Measurements from ENCODE around the gene ING3.

The ING3 gene

GRCh38 chr7:120994512-120995410 is 44.2 kb downstream of the ING3 start:
- no peak for TF ChIP-seq JUND (IDR thresholded peaks at IDR 0.05; ENCODE audit: low read depth)
- no peak for DNase-seq (ENCODE audit: low read depth in 1 of 2, low spot score in 1 of 2)
- in situ Hi-C loops (cut with HindIII; ENCODE audit: low pct_unique_long_range_greater_than_20kb, low sequenced_read_pairs) = no loop called here

GRCh38 chr7:120995654-120996053 is 45.1 kb downstream of the ING3 start:
- TF ChIP-seq JUND (IDR thresholded peaks at IDR 0.05; ENCODE audit: low read depth) = no peak
- DNase-seq (ENCODE audit: low read depth in 1 of 2, low spot score in 1 of 2) = no peak
- in situ Hi-C loops (cut with HindIII; ENCODE audit: low pct_unique_long_range_greater_than_20kb, low sequenced_read_pairs) = no loop called here

GRCh38 chr7:120996333-120996987 is 45.9 kb downstream of the ING3 start:
- no peak for TF ChIP-seq JUND (IDR thresholded peaks at IDR 0.05; ENCODE audit: low read depth)
- peak in 1 of 2 experiments; percentile 44 for DNase-seq (ENCODE audit: low read depth in 1 of 2, low spot score in 1 of 2)
- in situ Hi-C loops (cut with HindIII; ENCODE audit: low pct_unique_long_range_greater_than_20kb, low sequenced_read_pairs) = no loop called here

GRCh38 chr7:120996988-120997345 is 46.4 kb downstream of the ING3 start:
- in situ Hi-C loops (cut with HindIII; ENCODE audit: low pct_unique_long_range_greater_than_20kb, low sequenced_read_pairs) = no loop called here
- TF ChIP-seq JUND (IDR thresholded peaks at IDR 0.05; ENCODE audit: low read depth) = no peak

GRCh38 chr7:120997882-120998474 is 47.4 kb downstream of the ING3 start:
- TF ChIP-seq JUND (IDR thresholded peaks at IDR 0.05; ENCODE audit: low read depth) = no peak
- DNase-seq (ENCODE audit: low read depth in 1 of 2, low spot score in 1 of 2) = no peak
- in situ Hi-C loops (cut with HindIII; ENCODE audit: low pct_unique_long_range_greater_than_20kb, low sequenced_read_pairs) = no loop called here

More at GRCh38 chr7:120996988-120997345, 46.4 kb downstream of the ING3 start:
- no peak for DNase-seq (ENCODE audit: low read depth in 1 of 2, low spot score in 1 of 2)

GRCh38 chr7:120998520-120998919 is 47.9 kb downstream of the ING3 start:
- DNase-seq (ENCODE audit: low read depth in 1 of 2, low spot score in 1 of 2) = no peak
- no peak for TF ChIP-seq JUND (IDR thresholded peaks at IDR 0.05; ENCODE audit: low read depth)
- in situ Hi-C loops (cut with HindIII; ENCODE audit: low pct_unique_long_range_greater_than_20kb, low sequenced_read_pairs) = no loop called here

- in situ Hi-C loops (cut with HindIII; ENCODE audit: low pct_unique_long_range_greater_than_20kb, low sequenced_read_pairs) = no loop called here
- no peak for TF ChIP-seq JUND (IDR thresholded peaks at IDR 0.05; ENCODE audit: low read depth)
- no peak for DNase-seq (ENCODE audit: low read depth in 1 of 2, low spot score in 1 of 2)
Observed at GRCh38 chr7:120998996-120999565, 48.5 kb downstream of the ING3 start.

- TF ChIP-seq JUND (IDR thresholded peaks at IDR 0.05; ENCODE audit: low read depth) = no peak
- no peak for DNase-seq (ENCODE audit: low read depth in 1 of 2, low spot score in 1 of 2)
- in situ Hi-C loops (cut with HindIII; ENCODE audit: low pct_unique_long_range_greater_than_20kb, low sequenced_read_pairs) = no loop called here
Observed at GRCh38 chr7:121000081-121000983, 49.8 kb downstream of the ING3 start.

- TF ChIP-seq JUND (IDR thresholded peaks at IDR 0.05; ENCODE audit: low read depth) = no peak
- in situ Hi-C loops (cut with HindIII; ENCODE audit: low pct_unique_long_range_greater_than_20kb, low sequenced_read_pairs) = no loop called here
- DNase-seq (ENCODE audit: low read depth in 1 of 2, low spot score in 1 of 2) = no peak
Observed at GRCh38 chr7:121001234-121001906, 50.8 kb downstream of the ING3 start.

GRCh38 chr7:121002048-121002756 is 51.6 kb downstream of the ING3 start:
- in situ Hi-C loops (cut with HindIII; ENCODE audit: low pct_unique_long_range_greater_than_20kb, low sequenced_read_pairs) = no loop called here
- DNase-seq (ENCODE audit: low read depth in 1 of 2, low spot score in 1 of 2) = no peak
- TF ChIP-seq JUND (IDR thresholded peaks at IDR 0.05; ENCODE audit: low read depth) = no peak

- in situ Hi-C loops (cut with HindIII; ENCODE audit: low pct_unique_long_range_greater_than_20kb, low sequenced_read_pairs) = no loop called here
- no peak for DNase-seq (ENCODE audit: low read depth in 1 of 2, low spot score in 1 of 2)
- TF ChIP-seq JUND (IDR thresholded peaks at IDR 0.05; ENCODE audit: low read depth) = no peak
Observed at GRCh38 chr7:121002757-121003200, 52.2 kb downstream of the ING3 start.
